IPS DF 6.9 (cell line): ENCODE data around the gene MX1.

ENCODE experiments used
- DNase-seq: peaks from one replicate; pipeline ENCODE4 v3.0.0-alpha.2; 2013; ENCODE audit warnings: low read depth, low spot score
- H3K27ac ChIP-seq: one replicate; pipeline ENCODE4 v1.5.1; 2013; ENCODE audit warnings: low read length, control low read depth
- H3K27me3 ChIP-seq: 2 replicates; pipeline ENCODE4 v1.6.1; 2013; ENCODE audit warnings: mild to moderate bottlenecking, low read length; ENCODE audit not compliant: control insufficient read depth, insufficient read depth
- H3K36me3 ChIP-seq: 2 replicates; pipeline ENCODE4 v1.6.1; 2013; ENCODE audit warnings: low read length; ENCODE audit not compliant: control insufficient read depth, insufficient read depth
- H3K4me1 ChIP-seq: 2 replicates; pipeline ENCODE4 v1.6.1; 2013; ENCODE audit warnings: low read length; ENCODE audit not compliant: control insufficient read depth, insufficient read depth
- H3K4me3 ChIP-seq: 2 replicates; pipeline ENCODE4 v1.5.1; 2013; ENCODE audit warnings: mild to moderate bottlenecking, low read length
- H3K9me3 ChIP-seq: 2 replicates; pipeline ENCODE4 v1.6.1; 2013; ENCODE audit warnings: low read length, inconsistent platforms; ENCODE audit not compliant: control insufficient read depth, insufficient read depth
- WGBS: extraction: QIAGEN DNeasy Blood & Tissue Kit; methylation state at CpG from one replicate; pipeline ENCODE4 v1.1.7; 2013; ENCODE audit warnings: mixed read lengths, missing lambda C conversion rate; ENCODE audit not compliant: insufficient read length, insufficient coverage; 5-methylcytosine and 5-hydroxymethylcytosine counted together

The MX1 gene

GRCh38 chr21:41489329-41489728 is 63.3 kb downstream of the MX1 start:
- Histone ChIP-seq H3K9me3 (no peaks in the 10 kb centered on the region), H3K27me3 (no peaks in the 10 kb centered on the region), H3K27ac (no peak overlapping the region), H3K36me3 (peaks cover 4% of the 10 kb centered on the region; the same call in 1 of the 2 replicates), H3K4me3 (no peak overlapping the region), H3K4me1 (no peaks in the 10 kb centered on the region; the same call in 1 of the 2 replicates)
- no CpG with 5 or more reads among the region's 7 CpGs for WGBS
- no peak for DNase-seq

DNA sequence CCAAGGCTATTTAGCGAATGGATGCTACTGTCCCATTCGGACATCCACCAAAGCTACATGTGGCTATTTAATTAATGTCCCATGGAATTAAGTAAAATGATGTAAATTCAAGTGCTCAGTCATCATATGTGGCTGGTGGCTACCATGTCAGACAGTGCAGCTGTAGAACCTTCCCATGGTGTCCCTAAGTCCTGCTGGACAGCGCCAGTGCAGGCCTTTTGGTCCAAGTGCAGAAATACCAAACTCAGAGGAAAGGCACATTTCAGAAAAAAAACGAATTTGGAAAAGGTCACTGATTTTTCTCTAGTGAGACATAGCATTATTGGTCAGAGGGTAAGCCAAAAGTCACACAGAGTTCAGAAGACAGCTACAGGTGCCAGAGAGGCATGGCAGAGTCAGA is 64.3 kb downstream of the MX1 start:
- peaks cover 4% of the 10 kb centered on the region; the same call in 1 of the 2 replicates for H3K36me3 ChIP-seq
- H3K4me1 ChIP-seq: no peaks in the 10 kb centered on the region; the same call in 1 of the 2 replicates
- H3K4me3 ChIP-seq: no peak overlapping the region
- H3K27me3 ChIP-seq: no peaks in the 10 kb centered on the region
- DNase-seq: no peak
- no peak overlapping the region for H3K27ac ChIP-seq
- WGBS: no CpG with 5 or more reads among the region's 4 CpGs
- no peaks in the 10 kb centered on the region for H3K9me3 ChIP-seq

DNA sequence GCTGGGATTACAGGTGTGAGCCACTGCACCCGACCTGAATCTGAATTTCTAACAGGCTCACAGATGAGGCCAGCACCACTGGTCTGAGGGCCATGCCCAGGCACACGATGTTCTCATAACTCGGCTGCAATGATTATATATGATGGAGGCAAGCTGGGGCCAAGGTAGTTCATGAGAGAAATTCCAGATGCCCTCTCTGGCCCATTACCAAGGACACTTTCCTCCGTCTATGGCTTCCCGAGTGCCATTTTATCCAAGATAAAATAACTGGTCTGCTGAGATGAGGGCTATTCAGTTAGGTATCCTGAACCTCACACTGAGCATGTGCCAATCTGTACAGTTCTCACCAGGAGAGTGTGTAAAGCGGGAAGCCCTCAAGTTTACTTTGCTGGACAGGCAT is 65.4 kb downstream of the MX1 start:
- no CpG with 5 or more reads among the region's 6 CpGs for WGBS
- Histone ChIP-seq H3K27me3 (no peaks in the 10 kb centered on the region), H3K36me3 (peaks cover 4% of the 10 kb centered on the region; the same call in 1 of the 2 replicates), H3K4me3 (no peak overlapping the region), H3K9me3 (no peaks in the 10 kb centered on the region), H3K27ac (no peak overlapping the region), H3K4me1 (no peaks in the 10 kb centered on the region)
- no peak for DNase-seq

- no peak overlapping the region for H3K4me3 ChIP-seq
- WGBS: no CpG with 5 or more reads among the region's 16 CpGs
- no peaks in the 10 kb centered on the region for H3K9me3 ChIP-seq
- no peaks in the 10 kb centered on the region for H3K27me3 ChIP-seq
- H3K4me1 ChIP-seq: peaks cover 1% of the 10 kb centered on the region; the same call in 1 of the 2 replicates
- no peaks in the 10 kb centered on the region for H3K36me3 ChIP-seq
- H3K27ac ChIP-seq: no peak overlapping the region
- no peak for DNase-seq
Observed at GRCh38 chr21:41494242-41494641, 68.2 kb downstream of the MX1 start.

DNA sequence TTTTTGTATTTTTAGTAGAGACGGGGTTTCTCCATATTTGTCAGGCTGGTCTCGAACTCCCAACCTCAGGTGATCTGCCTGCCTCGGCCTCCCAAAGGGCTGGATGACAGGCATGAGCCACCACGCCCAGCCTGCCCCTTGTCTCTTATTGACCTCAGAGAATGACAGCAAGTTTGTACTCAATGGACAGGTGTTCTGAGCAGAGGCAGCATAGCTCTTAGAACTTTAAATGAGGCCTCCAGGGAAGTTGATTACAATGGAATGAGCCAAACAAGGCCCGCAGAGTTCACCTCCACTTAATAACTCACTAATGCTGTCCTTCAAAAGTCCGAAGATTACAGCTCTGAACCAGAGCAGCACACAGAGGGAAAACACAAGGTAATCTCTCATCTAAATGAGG is 71.0 kb downstream of the MX1 start:
- DNase-seq: no peak
- whole genome bisulfite sequencing: no CpG with 5 or more reads among the region's 6 CpGs

DNA sequence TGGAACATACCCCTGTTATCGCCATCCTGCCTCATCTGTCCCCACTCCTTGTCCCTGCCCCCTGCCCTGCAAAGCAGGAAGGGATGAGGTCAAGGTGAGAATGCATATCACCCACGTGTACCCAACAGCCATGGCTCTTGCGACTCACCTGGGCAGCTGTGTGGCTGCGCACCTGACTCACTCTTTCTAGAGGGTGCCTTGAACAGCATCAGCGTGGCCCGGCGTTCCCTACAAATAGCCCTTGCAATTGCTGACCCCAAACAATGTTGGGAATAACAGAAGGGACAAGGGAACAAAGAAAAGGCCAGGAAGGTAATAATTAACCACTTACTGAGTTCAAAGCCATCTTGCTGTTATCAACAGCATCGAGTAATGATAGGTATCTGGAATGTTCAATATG is 71.7 kb downstream of the MX1 start:
- Histone ChIP-seq H3K9me3 (no peaks in the 10 kb centered on the region), H3K4me3 (no peak overlapping the region), H3K27ac (no peak overlapping the region), H3K27me3 (no peaks in the 10 kb centered on the region), H3K4me1 (peaks cover 1% of the 10 kb centered on the region; the same call in 1 of the 2 replicates), H3K36me3 (no peaks in the 10 kb centered on the region)
- DNase-seq: no peak
- WGBS: no CpG with 5 or more reads among the region's 8 CpGs

More for the DNA sequence above, 71.0 kb downstream of the MX1 start:
- Histone ChIP-seq H3K27me3 (no peaks in the 10 kb centered on the region), H3K4me3 (no peak overlapping the region), H3K9me3 (no peaks in the 10 kb centered on the region), H3K36me3 (no peaks in the 10 kb centered on the region), H3K4me1 (peaks cover 1% of the 10 kb centered on the region; the same call in 1 of the 2 replicates), H3K27ac (no peak overlapping the region)

- whole genome bisulfite sequencing: no CpG with 5 or more reads among the region's 2 CpGs
- H3K27me3 ChIP-seq: no peaks in the 10 kb centered on the region
- H3K4me3 ChIP-seq: no peak overlapping the region
- no peaks in the 10 kb centered on the region for H3K36me3 ChIP-seq
- no peak overlapping the region for H3K27ac ChIP-seq
- DNase-seq: no peak
- peaks cover 1% of the 10 kb centered on the region; the same call in 1 of the 2 replicates for H3K4me1 ChIP-seq
- H3K9me3 ChIP-seq: no peaks in the 10 kb centered on the region
Observed at GRCh38 chr21:41499920-41500319, 73.9 kb downstream of the MX1 start.

- Histone ChIP-seq H3K4me1 (peaks cover 1% of the 10 kb centered on the region; the same call in 1 of the 2 replicates), H3K4me3 (no peak overlapping the region)
Observed at GRCh38 chr21:41500363-41500762, 74.3 kb downstream of the MX1 start.

DNA sequence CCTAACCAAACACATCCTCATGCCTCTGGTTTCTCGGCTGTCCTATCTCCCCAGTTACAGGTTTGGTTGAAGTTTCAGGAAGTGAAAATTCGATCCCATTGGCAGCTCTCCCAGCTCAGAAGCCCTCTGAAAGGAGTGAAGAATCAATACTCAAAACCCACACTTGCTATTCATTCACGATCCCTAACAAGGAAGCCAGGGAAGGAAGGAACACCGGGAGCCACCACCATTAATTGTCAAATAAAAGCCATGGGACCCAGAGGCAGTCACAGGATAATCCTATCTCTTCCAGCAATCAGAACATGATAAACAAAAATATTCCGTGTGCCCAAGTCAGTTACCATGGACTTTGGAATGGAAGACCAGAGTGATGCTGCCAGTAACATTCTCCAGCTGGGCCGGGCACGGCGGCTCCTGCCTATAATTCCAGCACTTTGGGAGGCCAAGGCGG is 74.9 kb downstream of the MX1 start:
- Histone ChIP-seq H3K27ac (no peak overlapping the region), H3K36me3 (no peaks in the 10 kb centered on the region), H3K4me3 (no peak overlapping the region), H3K27me3 (peaks cover 4% of the 10 kb centered on the region; the same call in 1 of the 2 replicates), H3K4me1 (peaks cover 1% of the 10 kb centered on the region; the same call in 1 of the 2 replicates), H3K9me3 (no peaks in the 10 kb centered on the region)
- DNase-seq: no peak
- WGBS: no CpG with 5 or more reads among the region's 9 CpGs

More at GRCh38 chr21:41500363-41500762, 74.3 kb downstream of the MX1 start:
- no CpG with 5 or more reads among the region's 6 CpGs for WGBS
- peaks cover 2% of the 10 kb centered on the region; the same call in 1 of the 2 replicates for H3K27me3 ChIP-seq
- H3K36me3 ChIP-seq: no peaks in the 10 kb centered on the region
- DNase-seq: no peak
- H3K9me3 ChIP-seq: no peaks in the 10 kb centered on the region
- H3K27ac ChIP-seq: no peak overlapping the region

DNA sequence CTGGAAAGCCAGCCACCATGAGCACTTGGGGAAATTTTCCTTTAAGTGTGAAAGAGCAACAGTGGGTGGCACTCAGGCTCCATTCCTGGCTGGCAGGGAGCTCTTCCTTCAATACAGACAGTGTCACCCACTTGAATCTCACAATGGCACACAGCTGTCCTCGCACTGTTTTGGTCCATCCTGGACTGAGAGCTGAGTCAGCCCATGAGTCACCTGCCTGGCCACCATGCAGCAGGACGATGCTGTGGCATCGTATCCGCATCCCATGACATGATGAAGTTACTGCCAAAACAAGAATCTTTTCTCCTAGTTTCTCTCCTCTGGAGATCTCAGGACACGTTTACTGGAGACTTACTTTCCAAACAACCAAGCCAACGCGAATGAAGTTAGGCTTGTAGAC is 75.9 kb downstream of the MX1 start:
- Histone ChIP-seq H3K4me1 (peaks cover 7% of the 10 kb centered on the region), H3K27me3 (peaks cover 14% of the 10 kb centered on the region; the same call in 1 of the 2 replicates), H3K4me3 (no peak overlapping the region), H3K36me3 (no peaks in the 10 kb centered on the region), H3K9me3 (no peaks in the 10 kb centered on the region), H3K27ac (no peak overlapping the region)
- WGBS: no CpG with 5 or more reads among the region's 7 CpGs
- DNase-seq: no peak

DNA sequence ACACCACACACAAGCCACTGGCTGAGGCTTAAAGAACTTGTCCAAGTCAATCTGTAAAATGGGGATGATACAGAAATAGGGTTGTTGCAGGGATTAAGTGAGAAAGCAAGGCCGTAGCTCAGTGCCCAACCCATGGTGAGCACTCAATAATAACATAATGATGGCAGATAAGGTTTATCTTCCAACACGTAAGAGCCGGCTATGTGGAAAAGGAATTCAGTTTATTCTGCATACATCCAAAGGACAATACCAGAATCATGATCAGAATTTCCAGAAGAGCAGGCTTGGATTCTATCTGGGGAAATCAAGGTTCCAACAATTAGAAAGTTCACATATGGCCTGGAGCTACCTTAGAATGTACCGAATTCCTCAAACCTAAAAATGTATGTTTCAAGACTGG is 77.3 kb downstream of the MX1 start:
- Histone ChIP-seq H3K27me3 (peaks cover 14% of the 10 kb centered on the region; the same call in 1 of the 2 replicates), H3K27ac (no peak overlapping the region), H3K36me3 (no peaks in the 10 kb centered on the region), H3K4me3 (no peak overlapping the region; the same call in 1 of the 2 replicates), H3K9me3 (no peaks in the 10 kb centered on the region), H3K4me1 (peaks cover 5% of the 10 kb centered on the region)
- whole genome bisulfite sequencing: no CpG with 5 or more reads among the region's 4 CpGs
- DNase-seq: no peak
